GM06990 (cell line): ENCODE results near the gene ALG14.

Experiments
- DNase-seq: peaks from one replicate; pipeline ENCODE4 v3.0.0-alpha.2; 2011; ENCODE audit not compliant: insufficient read length; ENCODE audit errors: extremely low read depth
- H3K27me3 ChIP-seq: replicated peaks from 2 replicates; pipeline ENCODE4 v1.6.0; 2011; ENCODE audit warnings: low read length; ENCODE audit not compliant: control insufficient read depth, insufficient read depth
- H3K36me3 ChIP-seq: 2 replicates; pipeline ENCODE4 v1.5.1; 2011; ENCODE audit warnings: low read length; ENCODE audit not compliant: control insufficient read depth, insufficient read depth
- H3K4me3 ChIP-seq: replicated peaks from 2 replicates; pipeline ENCODE4 v1.5.1; 2011; ENCODE audit warnings: low read depth, mild to moderate bottlenecking, control low read depth, low read length
- CTCF ChIP-seq: IDR thresholded peaks from 2 replicates; pipeline ENCODE4 v1.5.1; 2011; ENCODE audit warnings: low read length, control low read depth, mild to moderate bottlenecking, inconsistent platforms; ENCODE audit not compliant: insufficient read depth, poor library complexity, severe bottlenecking

ALG14 gene

GRCh38 chr1:94969137-94969536, 103.6 kb downstream of the ALG14 start:
- Histone ChIP-seq H3K27me3 (no peaks in the 10 kb centered on the region), H3K4me3 (no peak overlapping the region), H3K36me3 (no peaks in the 10 kb centered on the region)
- DNase-seq: no peak
- no peak for TF ChIP-seq CTCF

- DNase-seq: no peak
- H3K36me3 ChIP-seq: no peaks in the 10 kb centered on the region
- TF ChIP-seq CTCF: no peak
- H3K27me3 ChIP-seq: no peaks in the 10 kb centered on the region
- H3K4me3 ChIP-seq: no peak overlapping the region
These were observed 106.7 kb downstream of the ALG14 start for GRCh38 chr1:94966033-94966432.

GRCh38 chr1:94963864-94964263, 108.9 kb downstream of the ALG14 start:
- H3K36me3 ChIP-seq: no peaks in the 10 kb centered on the region
- no peak overlapping the region for H3K4me3 ChIP-seq
- DNase-seq: no peak
- H3K27me3 ChIP-seq: no peaks in the 10 kb centered on the region
- no peak for TF ChIP-seq CTCF

GRCh38 chr1:94962409-94963265, 110.1 kb downstream of the ALG14 start:
- DNase-seq: peak; percentile 42
- no peak for TF ChIP-seq CTCF
- H3K4me3 ChIP-seq: peak overlapping the region; percentile 44
- H3K27me3 ChIP-seq: no peaks in the 10 kb centered on the region
- H3K36me3 ChIP-seq: no peaks in the 10 kb centered on the region

- no peak for TF ChIP-seq CTCF
- Histone ChIP-seq H3K27me3 (no peaks in the 10 kb centered on the region), H3K36me3 (no peaks in the 10 kb centered on the region), H3K4me3 (no peak overlapping the region)
- DNase-seq: no peak
These were observed 110.8 kb downstream of the ALG14 start for GRCh38 chr1:94961988-94962387.
